GM21786 (cell line): Measurements from ENCODE around the gene PANK4.
A peak's percentile ranks its signal among the peaks of the same experiment; 100 is the strongest.

Experiments
- ATAC-seq: cut with Tn5 transposase; IDR thresholded peaks from one replicate; pipeline ENCODE4 v1.9.1; 2021; ENCODE audit not compliant: unreplicated experiment

PANK4 gene

GRCh38 chr1:2545754-2546514 is 19.5 kb upstream of the PANK4 start:
- ATAC-seq, result peak; percentile 32

- ATAC-seq, result no peak
These were observed 18.7 kb upstream of the PANK4 start for GRCh38 chr1:2544875-2545640.

- ATAC-seq, result no peak
These were observed 17.9 kb upstream of the PANK4 start for GRCh38 chr1:2544093-2544874.

GRCh38 chr1:2543543-2544092 is 17.2 kb upstream of the PANK4 start:
- ATAC-seq, result no peak

GRCh38 chr1:2542246-2542915 is 16.0 kb upstream of the PANK4 start:
- ATAC-seq, result no peak

GRCh38 chr1:2541619-2542245 is 15.3 kb upstream of the PANK4 start:
- ATAC-seq, result no peak

GRCh38 chr1:2540816-2541492 is 14.6 kb upstream of the PANK4 start:
- no peak for ATAC-seq

- no peak for ATAC-seq
These were observed 13.0 kb upstream of the PANK4 start for GRCh38 chr1:2539312-2539907.

GRCh38 chr1:2538872-2539271 is 12.5 kb upstream of the PANK4 start:
- ATAC-seq, result no peak

- no peak for ATAC-seq
These were observed 12.0 kb upstream of the PANK4 start for GRCh38 chr1:2538376-2538775.

GRCh38 chr1:2537784-2538115 is 11.4 kb upstream of the PANK4 start:
- no peak for ATAC-seq

- no peak for ATAC-seq
These were observed 9.6 kb upstream of the PANK4 start for GRCh38 chr1:2535981-2536380.

- no peak for ATAC-seq
These were observed 9.1 kb upstream of the PANK4 start for GRCh38 chr1:2535455-2535854.

GRCh38 chr1:2534687-2535441 is 8.5 kb upstream of the PANK4 start:
- ATAC-seq, result no peak

- no peak for ATAC-seq
These were observed 7.9 kb upstream of the PANK4 start for GRCh38 chr1:2534315-2534686.

- no peak for ATAC-seq
These were observed 7.0 kb upstream of the PANK4 start for GRCh38 chr1:2533365-2533764.

GRCh38 chr1:2532485-2533160 is 6.2 kb upstream of the PANK4 start:
- ATAC-seq, result no peak
